Measurements from ENCODE around the gene ADARB2.

The ADARB2 gene

GRCh38 chr10:1579671-1580070 lies 157.7 kb downstream of the ADARB2 start:
- no peak for DNase-seq

- no peak for DNase-seq
Observed at GRCh38 chr10:1579141-1579491, 158.2 kb downstream of the ADARB2 start.

- DNase-seq = no peak
Observed at GRCh38 chr10:1578392-1579140, 158.8 kb downstream of the ADARB2 start.

- DNase-seq = no peak
Observed at GRCh38 chr10:1577945-1578344, 159.4 kb downstream of the ADARB2 start.

- DNase-seq = peak; percentile 33
Observed at GRCh38 chr10:1577373-1577770, 160.0 kb downstream of the ADARB2 start.

- no peak for DNase-seq
Observed at GRCh38 chr10:1576467-1577372, 160.6 kb downstream of the ADARB2 start.

GRCh38 chr10:1575481-1576244 lies 161.7 kb downstream of the ADARB2 start:
- no peak for DNase-seq

- DNase-seq = no peak
Observed at GRCh38 chr10:1574719-1575118, 162.6 kb downstream of the ADARB2 start.

GRCh38 chr10:1573981-1574380 lies 163.3 kb downstream of the ADARB2 start:
- no peak for DNase-seq

- no peak for DNase-seq
Observed at GRCh38 chr10:1573334-1573969, 163.9 kb downstream of the ADARB2 start.

- DNase-seq = no peak
Observed at GRCh38 chr10:1572519-1573333, 164.6 kb downstream of the ADARB2 start.

- no peak for DNase-seq
Observed at GRCh38 chr10:1571587-1572237, 165.6 kb downstream of the ADARB2 start.

- DNase-seq = no peak
Observed at GRCh38 chr10:1570416-1571051, 166.8 kb downstream of the ADARB2 start.

GRCh38 chr10:1569208-1569607 lies 168.1 kb downstream of the ADARB2 start:
- DNase-seq = no peak

GRCh38 chr10:1567742-1568495 lies 169.4 kb downstream of the ADARB2 start:
- no peak for DNase-seq

GRCh38 chr10:1567152-1567551 lies 170.2 kb downstream of the ADARB2 start:
- DNase-seq = no peak

GRCh38 chr10:1564791-1565190 lies 172.5 kb downstream of the ADARB2 start:
- DNase-seq = no peak

GRCh38 chr10:1563028-1563427 lies 174.3 kb downstream of the ADARB2 start:
- no peak for DNase-seq

GRCh38 chr10:1561731-1562337 lies 175.5 kb downstream of the ADARB2 start:
- no peak for DNase-seq

All from CD4-positive, alpha-beta T cell treated with Interleukin-15 for 1 hour (primary cell).